Heart left ventricle (tissue), 16 donors: Measurements from ENCODE around the gene LSAMP. TPM values are rescaled to one million over a fixed set of nuclear protein-coding genes. Genes with fewer than 3 reads are reported as not detected.

Experiments
- ATAC-seq, 4 donors: fragments of 200-7000 bp; cut with Tn5 transposase; one replicate each; pipeline ENCODE4 v1.9.1; 2020 to 2022; ENCODE audit warnings: moderate library complexity in 4 of 4, mild to moderate bottlenecking in 3 of 4, moderate number of reproducible peaks in 1 of 4
- DNase-seq, 5 donors: peaks; one replicate each; pipeline ENCODE4 v3.0.0-alpha.2; 2020
- H3K27ac ChIP-seq, 12 donors: fragments of 200-600 bp; sonication (generic) in 4 of 12; one replicate each; pipeline versions ENCODE4 v1.5.0 to v1.8.0; 2016 to 2022; ENCODE audit warnings: mild to moderate bottlenecking in 2 of 12
- H3K27me3 ChIP-seq, 9 donors: fragments of 200-600 bp; sonication (generic) in 2 of 9; one replicate each; pipeline versions ENCODE4 v1.5.1 to v1.8.0; 2016 to 2022; ENCODE audit warnings: mild to moderate bottlenecking in 3 of 9
- H3K36me3 ChIP-seq, 9 donors: fragments of 200-600 bp; sonication (generic) in 2 of 9; one replicate each; pipeline versions ENCODE4 v1.5.0 to v1.8.0; 2018 to 2022; ENCODE audit warnings: mild to moderate bottlenecking in 2 of 9
- H3K4me1 ChIP-seq, 12 donors: fragments of 200-600 bp; sonication (generic) in 4 of 12; one replicate each; pipeline versions ENCODE4 v1.5.0 to v1.8.0; 2016 to 2022; ENCODE audit warnings: mild to moderate bottlenecking in 3 of 12
- H3K4me3 ChIP-seq, 12 donors: fragments of 200-600 bp; sonication (generic) in 4 of 12; one replicate each; pipeline versions ENCODE4 v1.5.0 to v1.8.0; 2017 to 2022; ENCODE audit warnings: mild to moderate bottlenecking in 9 of 12, moderate library complexity in 4 of 12
- H3K9me3 ChIP-seq, 12 donors: fragments of 200-600 bp; sonication (generic) in 4 of 12; one replicate each; pipeline versions ENCODE4 v1.5.0 to v1.8.0; 2016 to 2022; ENCODE audit warnings: mild to moderate bottlenecking in 1 of 12
- POLR2A ChIP-seq, 2 donors: fragments of 450-650 bp; IDR thresholded peaks; one replicate each; pipeline ENCODE4 v1.6.1; 2017; ENCODE audit warnings: antibody characterized with exemption in 2 of 2, mild to moderate bottlenecking in 2 of 2, moderate library complexity in 2 of 2
- WGBS, 4 donors: extraction: QIAGEN DNeasy Blood & Tissue Kit in 2 of 4; methylation state at CpG; one replicate each; pipeline versions ENCODE4 v1.1.5 to v1.1.7; 2013 to 2018; 5-methylcytosine and 5-hydroxymethylcytosine counted together
- intact Hi-C, 10 donors: fragments of 100-400 bp; cut with DNase I; formaldehyde crosslinking; loops; one replicate each; pipeline versions ENCODE4 v1.11.1 to v1.14.2; 2022
- long read RNA-seq, 3 donors: library from polyadenylated mRNA; unstranded; transcript quantifications; one replicate each; pipeline ENCODE4 v2.0.0, GENCODE V29; 2020 to 2021
- polyA plus RNA-seq, 2 donors: library from polyadenylated mRNA; stranded (reverse); fragments of 200-250 nt; gene quantifications; one replicate each; pipeline ENCODE4 v1.2.3, GENCODE V29; 2013
- total RNA-seq, 9 donors: library from RNA; depleted of rRNA in 2 of 9; stranded (reverse); fragments of >200 nt in 2 of 9; fragmentation: NEBNext Ultra II Directional in 3 of 9; extraction: Animal tissue kit (Norgen Biotek cat#: 25700) in 3 of 9; gene quantifications; one replicate each; pipeline versions ENCODE4 v1.1.0 to v1.2.4, GENCODE V29; 2016 to 2023
- TF ChIP-seq, protein P1 (sequence below), 12 donors: fragments of 200-600 bp; sonication (generic) in 4 of 12; IDR thresholded peaks; one replicate each; pipeline versions ENCODE4 v1.5.0 to v1.8.0; 2018 to 2022; ENCODE audit warnings: antibody characterized with exemption in 12 of 12, mild to moderate bottlenecking in 5 of 12
- donor health status: ischemic (EF 13 %, LVEDD 7.1; RV severe dilation, severe dysfunction).
- donor health status: healthy with polysubstance abuse.
- donor health status: DM: no; HTN: yes; CAD: no.
- donor health status: DM: no; HTN: no; CAD: no.
- donor health status: ischemic (EF 25% LVEDD 6.9; RV normal size, moderate dysfunction).
- donor health status: ischemic (EF 25% LVEDD 5.7; RV mildly dilated, moderate dysfunction).
- donor health status: healthy.
- donor health status: DM: yes; HTN: yes; CAD: no.
- donor health status: ischemic (EF 35%, LVEDD 5.7; RV mildly dilated, moderate dysfunction).
- donor health status: nonischemic (EF 11% LVEDD 7.7; RV severe dilation, severe dysfunction).
- donor health status: DM: yes; HTN: yes; CAD: no.
- donor health status: PGD.
- donor health status: ischemic (EF 29% LVEDD 5.4; RV normal size, mild dysfunction).
- donor health status: nonischemic (EF 23%, LVEDD 6.1; RV moderate dilation, normal function).

The LSAMP gene
- 10 to 100 TPM in 5 of 9 donors, 1 to 10 TPM in 4; 4.5 to 52.3 (median 13.7) TPM for total RNA-seq
- 1 to 10 TPM; 1.6 to 6.5 TPM for polyA plus RNA-seq
- long read RNA-seq, donor 1, partial matches to known transcripts: 5 of 12 reads
- long read RNA-seq, donor 1, other reads (novel, unspliced or antisense): 7 of 12 reads
- long read RNA-seq, donor 2, partial matches to known transcripts: 0 of 2 reads
- long read RNA-seq, donor 2, other reads (novel, unspliced or antisense): 2 of 2 reads
- long read RNA-seq, donor 3, partial matches to known transcripts: 0 of 5 reads
- long read RNA-seq, donor 3, other reads (novel, unspliced or antisense): 5 of 5 reads

DNA sequence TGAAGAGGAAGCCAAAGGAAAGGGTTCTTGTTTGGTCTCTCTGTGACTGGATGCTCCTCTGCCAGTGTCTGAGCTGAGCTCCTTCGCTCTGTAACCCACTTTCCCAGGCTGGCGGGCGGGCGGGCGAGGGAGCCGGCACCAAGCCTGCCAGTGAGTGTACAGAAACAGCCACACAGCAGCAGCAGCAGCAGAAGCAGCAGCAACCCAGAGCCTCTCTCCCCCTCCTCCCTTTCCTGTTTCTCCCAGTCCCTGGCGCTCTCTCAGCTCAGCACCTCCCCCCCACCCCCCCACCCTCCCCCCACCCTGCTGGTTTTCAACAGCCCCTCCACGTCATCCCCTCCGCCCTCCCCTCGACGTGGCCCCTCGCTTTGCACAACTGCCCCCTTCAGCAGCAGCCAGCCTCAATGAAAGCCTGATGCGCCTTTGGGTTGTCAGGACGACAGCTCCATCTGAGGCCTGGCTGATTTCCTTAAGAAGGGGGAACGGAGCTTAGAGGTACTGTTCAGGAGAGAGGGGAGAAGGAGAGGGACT lies at the start of gene LSAMP:
Gene LSAMP (minus strand): TSS at position 177 of the 531 bp plus-strand sequence.
- intact Hi-C loops: no loop called here
- peak in 1 of 5 donors; percentile 9 for DNase-seq
- peak within 1 kb of the TSS in 10 of 12 donors; percentile 6 to 54 (median 40) for H3K4me3 ChIP-seq

DNA sequence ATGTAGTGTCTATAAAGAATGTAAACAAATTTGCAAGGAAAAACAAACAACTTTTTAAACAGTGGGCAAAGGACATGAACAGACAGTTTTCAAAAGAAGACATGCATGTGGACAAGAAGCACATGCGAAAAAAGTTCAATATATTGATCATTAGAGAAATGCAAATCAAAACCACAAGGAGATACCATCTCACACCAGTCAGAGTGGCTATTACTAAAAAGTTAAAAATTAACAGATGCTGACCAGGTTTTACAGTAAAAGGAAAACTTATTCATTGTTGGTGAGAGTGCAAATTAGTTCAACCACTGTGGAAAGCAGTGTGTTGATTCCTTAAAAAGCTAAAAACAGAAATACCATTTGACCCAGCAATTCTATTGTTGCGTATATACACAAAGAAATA lies 47.1 kb upstream of the LSAMP start:
- WGBS, 4 donors: 65 to 91% (median 78%) methylated on average over 2 of the region's 2 CpGs
- peaks cover 0 to 4% (median 0%) of the 10 kb centered on the region in 12 donors for H3K9me3 ChIP-seq
- ATAC-seq: no peak
- no peaks in the 10 kb centered on the region for H3K36me3 ChIP-seq
- no peaks in the 10 kb centered on the region for H3K4me1 ChIP-seq
- intact Hi-C loops: no loop called here
- DNase-seq: no peak
- no peak overlapping the region for H3K4me3 ChIP-seq
- no peak for TF ChIP-seq POLR2A (IDR thresholded peaks at IDR 0.05)
- TF ChIP-seq, protein P1, sequence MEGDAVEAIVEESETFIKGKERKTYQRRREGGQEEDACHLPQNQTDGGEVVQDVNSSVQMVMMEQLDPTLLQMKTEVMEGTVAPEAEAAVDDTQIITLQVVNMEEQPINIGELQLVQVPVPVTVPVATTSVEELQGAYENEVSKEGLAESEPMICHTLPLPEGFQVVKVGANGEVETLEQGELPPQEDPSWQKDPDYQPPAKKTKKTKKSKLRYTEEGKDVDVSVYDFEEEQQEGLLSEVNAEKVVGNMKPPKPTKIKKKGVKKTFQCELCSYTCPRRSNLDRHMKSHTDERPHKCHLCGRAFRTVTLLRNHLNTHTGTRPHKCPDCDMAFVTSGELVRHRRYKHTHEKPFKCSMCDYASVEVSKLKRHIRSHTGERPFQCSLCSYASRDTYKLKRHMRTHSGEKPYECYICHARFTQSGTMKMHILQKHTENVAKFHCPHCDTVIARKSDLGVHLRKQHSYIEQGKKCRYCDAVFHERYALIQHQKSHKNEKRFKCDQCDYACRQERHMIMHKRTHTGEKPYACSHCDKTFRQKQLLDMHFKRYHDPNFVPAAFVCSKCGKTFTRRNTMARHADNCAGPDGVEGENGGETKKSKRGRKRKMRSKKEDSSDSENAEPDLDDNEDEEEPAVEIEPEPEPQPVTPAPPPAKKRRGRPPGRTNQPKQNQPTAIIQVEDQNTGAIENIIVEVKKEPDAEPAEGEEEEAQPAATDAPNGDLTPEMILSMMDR (IDR thresholded peaks at IDR 0.05): no peak
- H3K27me3 ChIP-seq: no peaks in the 10 kb centered on the region
- H3K27ac ChIP-seq: no peak overlapping the region

More for the DNA sequence above, at the start of gene LSAMP:
- peak in 1 of 4 donors; percentile 34 for ATAC-seq
- no peaks in the 10 kb centered on the region for H3K9me3 ChIP-seq
- peaks cover 0 to 3% (median 0%) of the 10 kb centered on the region in 12 donors for H3K4me1 ChIP-seq
- no peaks in the 10 kb centered on the region for H3K36me3 ChIP-seq
- no peak for TF ChIP-seq POLR2A (IDR thresholded peaks at IDR 0.05)
- TF ChIP-seq, protein P1 (IDR thresholded peaks at IDR 0.05): no peak
- peak within 1 kb of the TSS in 1 of 12 donors; percentile 52 for H3K27ac ChIP-seq
- H3K27me3 ChIP-seq: peaks cover 0 to 29% (median 0%) of the 10 kb centered on the region in 9 donors
- 2 to 5% (median 2%) methylated on average over 15 of the region's 15 CpGs for WGBS, 4 donors

DNA sequence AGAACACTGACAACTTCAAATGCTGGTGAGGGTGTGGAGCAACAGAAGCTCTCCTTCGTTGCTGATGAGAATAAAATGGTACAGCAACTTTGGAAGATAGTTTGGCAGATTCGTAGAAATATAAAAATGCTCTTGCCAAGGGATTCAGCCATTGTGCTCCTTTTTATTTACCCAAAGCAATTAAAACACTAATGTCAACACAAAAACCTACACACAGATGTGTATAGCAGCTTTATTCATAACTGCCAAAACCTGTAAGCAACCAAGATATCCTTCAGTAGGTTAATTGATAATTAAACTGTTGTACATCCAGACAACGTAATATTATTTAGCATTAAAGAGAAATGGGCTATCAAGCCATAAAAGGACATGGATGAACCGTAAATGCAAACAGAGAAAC lies 37.8 kb upstream of the LSAMP start:
- Histone ChIP-seq H3K4me3 (no peak overlapping the region), H3K36me3 (no peaks in the 10 kb centered on the region), H3K9me3 (peaks cover 0 to 18% (median 0%) of the 10 kb centered on the region in 12 donors), H3K27me3 (no peaks in the 10 kb centered on the region), H3K4me1 (no peaks in the 10 kb centered on the region), H3K27ac (no peak overlapping the region)
- no peak for ATAC-seq
- no peak for TF ChIP-seq POLR2A (IDR thresholded peaks at IDR 0.05)
- TF ChIP-seq, protein P1 (IDR thresholded peaks at IDR 0.05): no peak
- intact Hi-C loops: no loop called here
- WGBS, 4 donors: 61 to 69% (median 68%) methylated on average over 4 of the region's 4 CpGs
- no peak for DNase-seq

DNA sequence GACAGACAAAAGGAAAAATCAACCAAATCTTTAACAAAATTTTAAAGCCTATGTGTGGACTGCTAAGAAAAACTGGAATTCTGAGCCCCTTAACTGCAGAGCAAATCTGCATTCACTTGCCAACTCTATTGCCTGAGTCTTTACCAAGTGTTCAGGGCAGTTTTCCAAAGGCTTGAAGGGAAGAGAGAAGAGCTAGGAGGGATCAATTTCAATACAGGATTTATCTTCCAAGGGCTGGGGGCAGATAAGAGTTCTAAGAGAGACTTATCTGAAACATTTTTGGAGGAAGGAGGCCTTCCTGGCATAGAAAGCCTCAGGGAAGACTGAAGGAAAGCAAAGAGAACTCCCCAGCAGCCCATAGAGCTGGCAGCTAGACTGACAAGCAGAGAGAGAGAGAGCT lies 31.4 kb upstream of the LSAMP start:
- no peak for ATAC-seq
- Histone ChIP-seq H3K4me1 (no peaks in the 10 kb centered on the region), H3K27me3 (no peaks in the 10 kb centered on the region), H3K9me3 (peaks cover 0 to 14% (median 3%) of the 10 kb centered on the region in 12 donors), H3K36me3 (no peaks in the 10 kb centered on the region), H3K4me3 (no peak overlapping the region), H3K27ac (no peak overlapping the region)
- TF ChIP-seq, protein P1 (IDR thresholded peaks at IDR 0.05): no peak
- TF ChIP-seq POLR2A (IDR thresholded peaks at IDR 0.05): no peak
- intact Hi-C loops: no loop called here
- DNase-seq: no peak
